Spleen (tissue), 7 donors: ENCODE data around the gene THSD4.
"Not testable (repeated sequence)": the region's sequence is repeated elsewhere in the genome, so short reads cannot be mapped to it uniquely, and the experiment has no call there.

Experiments used
- CTCF ChIP-seq, 11 experiments: fragments of 200-600 bp in 7 of 11; fragments of 450-650 bp in 4 of 11; sonication (generic) in 4 of 11; IDR thresholded peaks in 8 of 11; conservative IDR thresholded peaks in 3 of 11; 1 replicate in 7 of 11; 2 replicates in 4 of 11; pipeline versions ENCODE4 v1.4.0 to v1.8.0; 2016 to 2021; ENCODE audit warnings: antibody characterized with exemption in 11 of 11, inconsistent platforms in 4 of 11, mild to moderate bottlenecking in 1 of 11
- POLR2A ChIP-seq, 3 donors: fragments of 450-650 bp; IDR thresholded peaks; one replicate each; pipeline ENCODE4 v1.5.1; 2017; ENCODE audit warnings: antibody characterized with exemption in 3 of 3, mild to moderate bottlenecking in 1 of 3
- POLR2AphosphoS5 ChIP-seq, 3 donors: sonication (generic); formaldehyde crosslinking; IDR thresholded peaks; one replicate each; pipeline ENCODE4 v1.5.1; 2017; ENCODE audit warnings: antibody characterized with exemption in 3 of 3
- donor health status: DM: no; HTN: no; CAD: no; lungs with moderate emphysema.
- donor health status: DM: no; HTN: no; CAD: no.
- donor health status: DM: no; HTN: no; CAD: no.

GRCh38 chr15:71128159-71128558 is 12.9 kb downstream of the THSD4 start:
- TF ChIP-seq POLR2A (IDR thresholded peaks at IDR 0.05); CTCF (IDR thresholded peaks at IDR 0.05 in 8 of 11, conservative IDR thresholded peaks at IDR 0.05 in 3 of 11); POLR2AphosphoS5 (IDR thresholded peaks at IDR 0.05): not testable (repeated sequence)
